ENCODE data around the gene SSBP2.
"Not testable (repeated sequence)": the region's sequence is repeated elsewhere in the genome, so short reads cannot be mapped to it uniquely, and the experiment has no call there.

The SSBP2 gene

DNA sequence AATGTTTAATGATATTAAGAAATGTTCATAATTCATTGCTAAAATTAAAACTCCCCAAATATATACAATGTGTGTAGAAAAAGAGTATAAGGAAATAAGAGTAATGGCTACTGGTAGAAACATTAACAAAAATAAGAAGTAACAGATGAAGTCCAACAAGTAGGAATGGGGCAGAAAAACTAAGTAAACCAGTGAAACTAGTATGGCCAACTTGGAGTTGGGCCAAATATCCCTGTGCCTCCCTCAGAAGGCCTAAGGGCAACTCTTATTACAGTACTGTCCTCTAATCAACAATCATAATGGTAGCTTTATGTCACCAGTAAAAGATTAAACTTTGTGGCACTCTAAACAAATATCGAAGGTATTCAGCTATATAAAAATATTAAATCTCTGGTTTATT lies 93.5 kb downstream of the SSBP2 start:
- no peak for DNase-seq (ENCODE audit: low read depth)

DNA sequence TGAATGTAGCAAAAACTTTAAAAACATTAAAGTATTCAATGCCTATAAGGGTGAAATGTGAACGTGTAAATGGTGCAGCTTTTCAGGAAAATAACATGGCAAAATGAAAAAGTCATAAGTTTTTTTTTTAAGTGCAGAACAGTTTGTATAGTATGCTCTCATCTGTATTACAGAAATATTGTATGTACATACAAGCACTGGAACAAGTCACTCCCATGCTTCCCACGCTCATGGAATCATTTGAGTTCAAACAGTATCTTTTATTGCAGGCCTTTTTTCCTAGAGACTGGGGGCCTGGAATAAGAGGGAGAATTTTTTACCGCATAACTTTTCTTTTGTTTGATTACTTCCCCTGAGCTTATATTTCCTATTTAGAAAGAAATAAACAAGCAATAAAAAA lies 94.1 kb downstream of the SSBP2 start:
- DNase-seq (ENCODE audit: low read depth), result no peak

DNA sequence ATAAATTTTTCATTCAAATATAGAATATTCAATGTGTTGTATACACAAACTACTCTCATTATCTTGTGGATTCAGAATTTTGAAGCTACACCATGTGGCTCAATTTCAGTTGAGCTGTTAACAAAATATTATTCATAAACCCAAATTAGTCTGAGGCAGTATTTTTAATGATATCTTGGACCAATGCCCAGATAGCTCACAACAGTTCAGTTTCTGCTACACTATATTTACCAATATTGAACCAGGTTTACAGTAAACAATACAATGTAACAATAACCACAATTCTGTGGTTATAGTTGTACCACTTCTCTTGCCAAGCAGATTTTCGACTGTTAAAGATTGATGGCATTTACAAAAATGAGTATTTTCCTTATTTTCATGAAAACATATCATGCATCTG lies 99.9 kb downstream of the SSBP2 start:
- no peak for DNase-seq (ENCODE audit: low read depth)

DNA sequence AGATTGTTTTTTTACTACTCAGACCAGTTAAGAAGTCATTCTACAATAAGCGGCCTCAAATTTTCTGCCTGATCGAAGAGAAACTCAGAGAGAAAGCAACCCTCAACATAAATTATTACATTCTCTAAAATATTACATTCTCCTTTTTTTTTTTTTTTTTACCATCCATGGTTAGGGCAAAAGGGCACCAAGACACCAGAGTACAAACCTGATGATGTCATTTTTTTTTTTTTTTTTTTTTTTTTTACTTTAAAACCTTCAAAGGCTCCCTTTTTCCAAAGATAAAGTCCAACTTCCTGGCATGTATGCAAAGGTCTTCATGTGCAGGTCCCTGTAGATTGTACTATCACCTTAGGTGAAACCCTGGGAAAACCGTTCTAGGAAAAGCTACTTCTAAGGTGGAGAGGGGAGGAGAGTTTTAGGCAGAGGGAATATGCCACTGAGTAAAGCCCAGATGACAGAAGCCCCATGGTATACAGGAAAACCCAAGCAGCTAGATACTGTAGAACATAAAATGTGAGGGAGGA lies 104.4 kb downstream of the SSBP2 start:
- DNase-seq (ENCODE audit: low read depth), result no peak

DNA sequence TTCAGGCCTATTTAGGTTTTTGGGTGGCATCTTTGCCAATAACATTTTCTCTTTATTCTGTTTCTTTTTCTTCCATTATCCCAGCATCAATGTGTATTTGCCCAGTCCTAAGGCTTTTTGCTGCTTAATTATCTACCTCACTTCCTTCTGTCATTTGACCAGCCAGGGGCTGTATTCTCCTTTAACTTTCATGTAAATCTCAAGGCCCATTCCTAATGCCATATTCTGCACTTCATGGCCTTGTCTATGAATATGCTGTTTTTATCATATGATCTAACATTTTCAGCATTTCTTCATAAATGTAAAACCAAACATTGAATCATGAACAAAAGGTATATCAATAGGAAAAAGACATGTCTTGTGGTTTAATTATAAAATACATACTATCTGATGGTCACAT lies 108.7 kb downstream of the SSBP2 start:
- DNase-seq (ENCODE audit: low read depth), result no peak

DNA sequence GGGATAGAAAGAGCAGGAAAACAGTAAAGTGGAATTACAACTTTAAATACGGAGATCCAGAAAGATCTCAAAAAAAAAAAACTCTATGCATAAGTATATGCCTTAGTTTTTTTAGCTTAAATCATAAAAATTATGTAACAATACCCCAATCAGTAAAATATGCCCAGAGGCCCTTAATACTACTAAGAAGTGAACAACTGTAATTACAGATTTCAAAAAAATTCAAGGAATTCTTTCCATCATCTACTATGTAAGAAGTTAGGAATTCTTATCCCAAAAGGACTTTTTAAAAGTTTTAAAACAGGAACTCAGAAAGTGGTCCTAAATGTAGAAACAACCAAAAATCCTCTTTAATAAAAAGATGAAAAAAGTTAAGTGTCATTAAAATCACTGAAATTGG lies 111.3 kb downstream of the SSBP2 start:
- no peak for DNase-seq (ENCODE audit: low read depth)

DNA sequence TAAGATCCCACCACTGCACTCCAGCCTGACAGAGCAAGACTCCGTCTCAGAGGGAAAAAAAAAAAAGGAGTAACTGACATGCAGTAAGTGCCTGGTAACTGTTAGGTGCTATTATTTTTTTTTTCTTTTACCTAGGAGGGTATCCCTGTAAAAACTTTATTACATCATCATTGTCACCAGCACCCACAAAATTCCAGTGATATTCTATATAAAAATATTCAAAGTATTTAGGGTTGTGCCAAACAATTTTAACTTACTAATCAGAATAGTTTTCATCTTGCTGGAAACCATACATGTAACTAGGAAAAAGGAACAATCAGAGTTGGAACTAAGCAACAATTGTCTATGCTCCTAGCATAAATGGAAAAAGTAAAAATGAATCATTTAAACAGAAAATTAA lies 112.4 kb downstream of the SSBP2 start:
- no peak for DNase-seq (ENCODE audit: low read depth)

DNA sequence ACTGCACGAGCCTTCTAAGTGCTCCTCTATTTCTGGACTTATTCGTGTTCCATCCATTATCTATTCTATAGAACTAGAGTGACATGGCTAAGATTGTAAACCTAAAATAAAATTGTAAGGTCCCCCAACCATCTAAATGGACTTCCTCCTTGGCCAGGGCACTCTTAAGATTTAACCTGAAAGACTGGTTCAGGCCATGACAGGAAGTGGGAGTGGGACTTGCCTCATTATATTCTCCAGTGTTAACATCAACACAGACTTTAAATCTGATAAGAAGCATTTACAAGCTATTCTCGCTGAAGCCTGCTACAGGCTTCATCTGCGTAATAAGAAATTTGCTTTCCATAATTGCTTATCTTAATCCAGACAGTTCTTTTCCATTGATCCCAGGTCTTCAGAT lies 117.0 kb downstream of the SSBP2 start:
- no peak for DNase-seq (ENCODE audit: low read depth)

DNA sequence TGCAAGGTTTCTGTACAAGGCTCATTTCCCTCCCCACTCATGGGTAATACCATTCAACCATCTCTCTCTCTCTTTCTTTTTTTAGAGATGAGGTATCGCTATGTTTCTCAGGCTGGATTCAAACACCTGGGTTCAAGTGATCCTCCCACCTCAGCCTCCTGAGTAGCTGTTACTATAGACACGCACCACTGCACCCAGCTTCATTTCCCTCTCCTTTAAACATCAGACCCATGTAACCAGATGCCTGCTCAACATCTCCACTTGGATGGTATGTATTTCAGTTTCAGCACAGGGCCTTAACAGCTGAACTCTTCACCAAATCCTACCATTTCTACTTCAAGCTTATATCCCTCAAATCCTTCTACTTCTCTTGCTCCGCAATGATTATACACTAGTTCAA lies 117.4 kb downstream of the SSBP2 start:
- no peak for DNase-seq (ENCODE audit: low read depth)

DNA sequence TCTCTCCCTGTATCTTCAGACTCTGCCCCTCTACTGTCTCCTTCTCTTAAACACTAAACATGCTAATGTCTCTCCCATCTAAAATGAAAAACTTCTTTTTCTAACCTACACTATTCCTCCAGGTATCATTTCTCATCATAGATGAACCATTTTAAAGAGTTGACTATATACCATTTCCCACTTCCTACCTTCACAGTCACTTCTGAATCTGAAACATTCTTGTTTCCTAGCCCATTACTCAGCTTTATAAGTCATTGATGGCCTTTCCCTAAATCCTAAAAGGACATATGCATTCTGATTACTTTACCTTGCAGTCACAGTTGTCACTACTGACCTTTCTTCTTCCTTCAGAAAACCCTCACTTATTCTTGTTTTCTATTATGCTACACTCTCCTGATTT lies 118.2 kb downstream of the SSBP2 start:
- no peak for DNase-seq (ENCODE audit: low read depth)

DNA sequence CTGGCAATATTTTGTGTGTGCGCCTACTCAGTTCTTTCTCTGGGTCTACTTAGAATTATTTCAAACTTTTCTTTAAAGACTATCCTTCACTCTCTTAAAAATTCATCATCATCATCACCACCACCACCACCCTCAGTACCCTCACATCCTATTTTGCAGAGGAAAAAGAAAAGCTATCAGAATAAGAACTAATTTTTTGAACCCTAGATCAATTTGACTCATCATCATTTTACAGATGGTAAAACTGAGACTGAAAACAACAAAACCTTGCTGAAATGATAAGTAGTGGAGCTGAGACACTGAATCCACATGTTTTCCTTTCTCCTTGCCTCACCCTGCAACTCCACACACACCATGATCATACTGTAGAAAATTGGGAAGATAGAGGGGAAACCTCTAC lies 119.3 kb downstream of the SSBP2 start:
- DNase-seq (ENCODE audit: low read depth), result no peak

DNA sequence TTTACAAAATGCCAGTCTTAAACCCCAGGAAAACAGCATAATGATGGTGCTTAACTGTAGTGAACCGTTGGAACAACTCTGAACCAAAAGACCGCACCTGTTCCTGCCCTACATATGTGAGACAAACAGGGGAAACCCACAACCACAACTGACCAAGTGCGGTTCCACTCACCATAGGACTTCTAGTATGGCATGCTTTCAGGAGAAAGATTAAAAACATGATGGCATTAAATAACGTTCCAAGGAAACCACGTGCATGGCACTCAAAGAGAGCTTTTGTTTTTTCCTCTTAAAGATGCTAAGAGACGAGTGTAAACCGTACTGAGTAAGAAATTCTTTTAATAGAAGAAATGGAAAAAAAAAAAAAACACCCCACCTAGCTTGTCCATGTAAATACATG lies 119.8 kb downstream of the SSBP2 start:
- no peak for DNase-seq (ENCODE audit: low read depth)

DNA sequence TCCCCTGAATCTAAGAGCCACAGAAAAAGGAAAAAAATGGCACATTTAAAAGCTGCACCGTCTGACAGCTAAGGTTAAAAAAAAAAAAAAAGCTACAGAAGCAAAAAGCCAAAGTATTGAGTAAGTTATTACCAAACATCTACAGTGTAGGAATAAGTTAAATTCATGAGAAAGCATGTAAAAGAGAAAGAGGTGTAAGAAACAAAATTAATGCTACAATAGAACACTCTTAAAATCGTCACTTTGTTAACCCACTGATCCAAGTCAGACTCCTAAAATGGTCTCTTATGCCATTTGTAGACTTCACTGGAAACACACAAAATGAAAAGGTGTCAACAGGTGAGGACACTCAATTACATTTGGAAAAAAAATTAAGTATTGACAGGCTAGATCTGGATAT lies 120.2 kb downstream of the SSBP2 start:
- no peak for DNase-seq (ENCODE audit: low read depth)

DNA sequence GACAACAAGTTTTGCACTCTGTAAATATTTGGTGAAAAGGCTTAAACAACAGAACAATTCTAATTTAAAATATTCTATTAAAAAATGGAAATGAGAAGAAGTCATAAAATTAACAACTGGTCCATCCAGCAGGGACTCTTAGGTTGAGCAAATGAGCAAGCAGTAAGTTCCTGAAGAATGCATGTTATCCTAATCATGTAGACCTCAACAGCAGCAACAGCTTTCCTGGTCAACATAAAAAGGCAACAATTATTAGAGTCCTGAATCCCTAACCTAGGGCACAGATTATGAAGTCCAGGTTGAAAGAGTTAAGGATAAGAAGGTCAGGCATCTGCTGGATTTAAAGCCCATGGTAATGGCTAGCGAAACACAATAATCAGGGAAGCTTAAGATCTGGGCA lies 120.9 kb downstream of the SSBP2 start:
- no peak for DNase-seq (ENCODE audit: low read depth)

DNA sequence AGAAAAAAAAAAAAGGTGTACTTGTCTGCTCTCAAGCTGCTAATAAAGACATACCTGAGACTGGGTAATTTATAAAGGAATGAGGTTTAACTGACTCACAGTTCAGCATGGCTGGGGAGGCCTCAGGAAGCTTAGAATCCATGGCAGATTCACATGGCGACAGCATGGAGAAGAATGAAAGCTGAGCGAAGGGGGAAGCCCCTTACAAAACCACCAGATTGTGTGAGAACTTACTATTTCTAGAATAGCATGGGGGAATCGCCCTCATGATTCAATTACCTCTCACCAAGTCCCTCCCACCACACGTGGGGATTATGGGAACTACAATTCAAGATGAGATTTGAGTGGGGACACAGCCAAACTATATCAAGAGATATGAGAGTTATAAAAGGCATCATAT lies 122.8 kb downstream of the SSBP2 start:
- DNase-seq (ENCODE audit: low read depth), result not testable (repeated sequence)

DNA sequence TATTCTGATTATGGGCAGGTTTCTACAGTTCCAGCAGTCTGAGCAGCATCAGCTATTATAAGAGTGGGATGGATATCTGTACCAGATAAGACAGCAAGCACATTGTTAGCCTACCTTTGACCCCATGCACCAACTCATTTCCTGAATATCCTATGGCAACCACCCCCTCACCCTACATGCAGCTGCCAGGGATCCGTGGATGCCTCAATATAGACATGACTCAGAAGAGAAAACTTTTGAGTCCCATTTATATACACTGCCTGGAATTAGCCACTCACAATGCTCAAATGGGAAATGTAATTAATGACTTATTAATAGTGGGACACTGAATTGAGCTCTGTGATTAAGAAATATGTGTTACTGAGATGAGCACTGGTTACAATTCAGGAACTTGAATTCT lies 124.4 kb downstream of the SSBP2 start:
- no peak for DNase-seq (ENCODE audit: low read depth)

DNA sequence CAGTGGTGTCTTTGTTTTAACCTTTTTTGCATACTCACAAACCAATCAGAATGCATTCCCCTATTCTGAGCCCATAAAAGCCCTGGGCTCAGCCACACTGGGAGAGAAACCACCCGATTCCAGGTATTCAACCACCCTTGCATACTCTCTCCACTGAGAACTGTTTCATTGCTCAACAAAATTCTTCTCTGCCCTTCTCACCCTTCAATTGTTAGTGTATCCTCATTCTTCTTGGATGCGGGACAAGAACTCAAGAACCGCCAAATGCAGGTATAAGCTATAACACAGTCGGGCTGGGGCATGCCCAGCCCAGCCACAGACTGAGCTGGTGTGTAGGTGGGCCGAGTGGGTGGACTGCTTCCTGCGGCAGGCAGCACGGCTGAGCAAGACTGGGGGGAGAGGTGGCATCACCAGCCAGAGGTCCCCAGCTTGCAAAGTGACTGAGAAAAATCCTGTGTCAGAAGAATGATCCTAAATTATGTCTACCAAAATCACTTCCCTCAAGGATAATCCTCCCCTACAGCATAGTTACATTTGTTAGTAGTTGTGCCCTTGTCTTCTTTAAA lies 141.0 kb downstream of the SSBP2 start:
- DNase-seq (ENCODE audit: low read depth), result no peak

DNA sequence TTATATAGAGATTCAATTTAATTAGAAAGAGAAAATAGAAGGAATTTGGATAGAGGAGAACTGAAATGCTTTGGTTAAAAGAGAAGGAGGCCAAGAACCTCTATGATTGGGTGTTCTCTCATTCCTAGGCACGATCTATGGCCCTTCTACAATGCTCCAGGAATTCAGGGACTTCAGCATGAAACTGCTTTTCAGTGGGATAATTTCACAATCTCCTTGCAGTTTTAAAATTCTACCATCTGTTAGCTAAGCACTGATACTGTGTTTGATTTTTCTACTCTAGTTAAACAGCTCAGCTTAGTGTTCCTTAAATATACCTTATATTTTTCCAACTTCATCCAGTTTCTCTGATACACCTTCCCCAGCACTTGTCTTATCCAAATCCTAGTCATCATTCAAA lies 141.9 kb downstream of the SSBP2 start:
- no peak for DNase-seq (ENCODE audit: low read depth)

DNA sequence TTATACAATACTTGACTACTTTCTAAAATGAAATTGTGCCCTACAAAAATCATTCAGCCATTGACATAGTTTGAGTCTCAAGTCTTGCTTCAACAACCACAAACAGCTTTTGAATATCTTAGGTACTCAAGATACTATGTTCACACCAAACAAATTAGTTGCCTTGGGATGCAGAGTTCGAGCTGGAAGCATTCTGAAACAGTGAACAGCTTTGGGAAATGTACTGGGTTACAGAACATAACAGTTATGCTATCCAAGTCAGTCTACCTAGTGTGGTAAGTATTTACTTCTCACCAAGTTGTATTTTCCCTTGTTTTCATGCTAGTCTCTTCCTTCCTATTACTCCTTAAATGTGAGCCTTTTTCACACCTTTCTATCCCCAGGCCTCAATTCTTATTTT lies 143.2 kb downstream of the SSBP2 start:
- DNase-seq (ENCODE audit: low read depth), result no peak

DNA sequence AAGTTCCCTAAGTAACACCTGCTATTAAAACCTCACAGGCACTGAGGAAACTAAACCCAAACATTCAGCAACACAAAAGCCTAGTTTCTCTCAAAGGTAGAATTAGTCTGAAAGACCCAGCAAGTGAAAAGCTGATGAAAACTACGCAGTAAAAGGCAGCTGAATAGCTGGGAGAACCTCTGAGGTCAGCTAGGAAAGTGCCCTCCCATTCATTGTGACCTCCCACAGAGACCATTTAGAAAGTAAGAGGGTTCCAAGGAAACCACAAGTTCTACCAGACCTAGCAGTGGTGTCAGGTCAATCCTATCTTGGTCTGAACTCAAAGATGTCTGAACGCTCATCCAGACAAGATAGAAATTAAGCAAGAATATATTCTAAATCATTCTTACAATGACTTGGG lies 144.7 kb downstream of the SSBP2 start:
- no peak for DNase-seq (ENCODE audit: low read depth)

DNA sequence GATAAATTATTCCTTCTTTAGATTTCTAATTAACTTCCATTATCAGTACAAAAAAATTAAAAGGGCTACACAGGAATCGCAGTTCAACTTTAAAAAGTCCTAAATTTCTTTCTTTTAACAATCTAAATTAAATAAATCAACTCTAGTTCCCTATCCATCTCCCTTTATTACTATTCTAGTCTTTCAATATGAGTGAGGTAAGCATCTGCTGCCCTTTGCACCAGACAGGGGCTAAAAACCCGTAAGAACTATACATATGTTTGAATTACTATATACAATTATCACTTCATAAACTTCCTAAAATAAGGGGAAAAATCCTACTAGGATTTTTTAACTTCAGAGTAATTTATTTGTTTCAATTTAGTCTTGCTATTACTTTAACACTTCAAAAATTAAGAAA lies 145.6 kb downstream of the SSBP2 start:
- no peak for DNase-seq (ENCODE audit: low read depth)

DNA sequence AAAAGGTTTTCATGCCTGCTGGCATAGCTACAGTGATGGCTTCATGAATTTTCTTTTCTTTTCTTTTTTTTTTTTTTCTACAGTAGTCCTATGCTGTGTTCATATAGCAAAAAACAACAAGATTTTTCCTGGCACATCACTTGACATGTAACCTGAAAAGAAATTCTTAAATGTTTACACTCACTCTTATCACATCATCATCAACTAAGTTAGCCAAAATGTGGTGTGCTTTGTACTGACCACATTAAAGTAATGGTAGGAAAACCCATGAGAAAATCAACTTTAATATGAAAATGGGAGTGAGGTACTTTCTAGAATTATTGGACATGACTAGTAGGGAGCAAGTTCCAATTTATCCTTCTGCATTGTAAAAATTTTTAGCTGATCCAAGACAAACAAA lies 146.7 kb downstream of the SSBP2 start:
- DNase-seq (ENCODE audit: low read depth), result no peak

DNA sequence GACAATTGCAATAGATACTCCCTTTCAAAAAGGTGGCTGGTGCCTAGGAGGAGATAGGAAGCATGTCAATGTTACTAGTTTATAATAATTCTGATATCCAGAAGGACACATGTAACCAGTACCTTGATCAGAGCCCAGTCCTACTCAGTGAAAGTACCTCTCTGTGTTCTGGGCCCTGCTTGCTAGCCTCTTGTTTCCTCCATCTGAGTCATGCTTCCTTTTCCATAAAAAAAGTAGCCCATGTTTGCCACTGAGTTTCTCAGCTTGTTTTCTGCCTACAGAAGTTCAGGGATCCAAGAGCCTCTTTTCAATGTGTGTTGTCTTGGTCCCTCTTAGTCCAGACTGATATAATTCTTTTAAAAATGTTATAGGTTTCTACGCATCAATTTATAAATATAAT lies 149.0 kb downstream of the SSBP2 start:
- DNase-seq (ENCODE audit: low read depth), result no peak

DNA sequence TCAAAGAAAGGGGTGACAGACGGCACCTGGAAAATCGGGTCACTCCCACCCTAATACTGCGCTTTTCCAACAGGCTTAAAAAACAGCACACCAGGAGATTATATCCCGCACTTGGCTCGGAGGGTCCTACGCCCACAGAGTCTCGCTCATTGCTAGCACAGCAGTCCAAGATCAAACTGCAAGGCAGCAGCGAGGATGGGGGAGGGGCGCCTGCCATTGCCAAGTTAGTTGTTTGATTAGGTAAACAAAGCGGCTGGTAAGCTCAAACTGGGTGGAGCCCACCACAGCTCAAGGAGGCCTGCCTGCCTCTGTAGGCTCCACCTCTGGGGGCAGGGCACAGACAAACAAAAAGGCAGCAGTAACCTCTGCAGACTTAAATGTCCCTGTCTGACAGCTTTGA lies 158.8 kb downstream of the SSBP2 start:
- DNase-seq (ENCODE audit: low read depth), result not testable (repeated sequence)

Measured in activated gamma-delta T cell treated with anti-CD3 and anti-CD28 coated beads, Interleukin-2, amount 50 U/mL, for 16 hours (primary cell).